SK-N-SH treated with all-trans-retinoic acid at 6 μM for 48 hours (cell line): Measurements from ENCODE around the gene DYNC2H1.

ENCODE experiments used
- ATAC-seq: fragments of 200-7000 bp; cut with Tn5 transposase; 3 replicates; pipeline ENCODE4 v1.9.1; 2020; ENCODE audit warnings: mild to moderate bottlenecking, moderate library complexity
- ARNTL ChIP-seq: fragments of 450-650 bp; formaldehyde crosslinking; IDR thresholded peaks from 2 replicates; pipeline ENCODE4 v1.5.0; 2020; ENCODE audit warnings: low read depth, mild to moderate bottlenecking, moderate library complexity, borderline replicate concordance
- BACH2 ChIP-seq: fragments of 250-450 bp; sonication (Bioruptor Pico); IDR thresholded peaks from 2 replicates; pipeline ENCODE4 v1.9.0; 2021; ENCODE audit warnings: mild to moderate bottlenecking, borderline replicate concordance
- CSDC2 ChIP-seq: fragments of 250-450 bp; sonication (Bioruptor Pico); IDR thresholded peaks from 2 replicates; pipeline ENCODE4 v1.5.0; 2020; ENCODE audit warnings: mild to moderate bottlenecking, moderate library complexity
- ESRRG ChIP-seq: fragments of 250-450 bp; sonication (Bioruptor Pico); IDR thresholded peaks from 2 replicates; pipeline ENCODE4 v1.6.1; 2021; ENCODE audit warnings: mild to moderate bottlenecking
- GLIS3 ChIP-seq: fragments of 250-450 bp; sonication (Bioruptor Pico); IDR thresholded peaks from 2 replicates; pipeline ENCODE4 v1.5.0; 2020; ENCODE audit warnings: mild to moderate bottlenecking, moderate library complexity
- OSR1 ChIP-seq: fragments of 250-450 bp; sonication (Bioruptor Pico); IDR thresholded peaks from 2 replicates; pipeline ENCODE4 v1.8.0; 2022; ENCODE audit warnings: moderate library complexity, mild to moderate bottlenecking, inconsistent platforms
- POU6F1 ChIP-seq: fragments of 250-450 bp; sonication (Bioruptor Pico); IDR thresholded peaks from 2 replicates; pipeline ENCODE4 v1.8.0; 2021; ENCODE audit warnings: low read depth, mild to moderate bottlenecking, moderate library complexity, borderline replicate concordance
- PPARA ChIP-seq: fragments of 250-450 bp; sonication (Bioruptor Pico); IDR thresholded peaks from 2 replicates; pipeline ENCODE4 v1.5.0; 2020; ENCODE audit warnings: mild to moderate bottlenecking, borderline replicate concordance
- TCF4 ChIP-seq: fragments of 250-450 bp; sonication (Bioruptor Pico); IDR thresholded peaks from 2 replicates; pipeline ENCODE4 v1.8.0; 2021; ENCODE audit warnings: mild to moderate bottlenecking, moderate library complexity, borderline replicate concordance
- TOX ChIP-seq: fragments of 250-450 bp; sonication (Bioruptor Pico); IDR thresholded peaks from 2 replicates; pipeline ENCODE4 v1.8.0; 2021; ENCODE audit warnings: mild to moderate bottlenecking, moderate library complexity, borderline replicate concordance
- ZC3H10 ChIP-seq: fragments of 250-450 bp; sonication (Bioruptor Pico); IDR thresholded peaks from 2 replicates; pipeline ENCODE4 v1.5.1; 2021; ENCODE audit warnings: mild to moderate bottlenecking, moderate library complexity
- ZFP3 ChIP-seq: fragments of 250-450 bp; sonication (Bioruptor Pico); IDR thresholded peaks from 2 replicates; pipeline ENCODE4 v1.5.0; 2020; ENCODE audit warnings: mild to moderate bottlenecking, moderate library complexity
- ZFP30 ChIP-seq: fragments of 450-650 bp; formaldehyde crosslinking; IDR thresholded peaks from 2 replicates; pipeline ENCODE4 v1.5.0; 2022; ENCODE audit warnings: mild to moderate bottlenecking, moderate library complexity
- ZNF565 ChIP-seq: fragments of 450-650 bp; formaldehyde crosslinking; conservative IDR thresholded peaks from 2 replicates; pipeline ENCODE4 v1.5.0; 2020; ENCODE audit warnings: low read depth, mild to moderate bottlenecking, moderate library complexity
- ZNF8 ChIP-seq: fragments of 450-650 bp; formaldehyde crosslinking; IDR thresholded peaks from 2 replicates; pipeline ENCODE4 v1.5.0; 2020; ENCODE audit warnings: mild to moderate bottlenecking, moderate library complexity
- TF ChIP-seq, protein P1 (sequence below): fragments of 250-450 bp; sonication (Bioruptor Pico); IDR thresholded peaks from 2 replicates; pipeline ENCODE4 v1.8.0; 2020; ENCODE audit warnings: mild to moderate bottlenecking, moderate library complexity, borderline replicate concordance
- TF ChIP-seq, protein P2 (sequence below): fragments of 250-450 bp; sonication (Bioruptor Pico); IDR thresholded peaks from 2 replicates; pipeline ENCODE4 v1.5.0; 2020; ENCODE audit warnings: mild to moderate bottlenecking, moderate library complexity
- TF ChIP-seq, protein P3 (sequence below): fragments of 250-450 bp; sonication (Bioruptor Pico); IDR thresholded peaks from 2 replicates; pipeline ENCODE4 v1.5.1; 2021; ENCODE audit warnings: mild to moderate bottlenecking, moderate library complexity

Gene DYNC2H1

GRCh38 chr11:103157542-103157941, 48.3 kb downstream of the DYNC2H1 start:
- TF ChIP-seq, protein P1, sequence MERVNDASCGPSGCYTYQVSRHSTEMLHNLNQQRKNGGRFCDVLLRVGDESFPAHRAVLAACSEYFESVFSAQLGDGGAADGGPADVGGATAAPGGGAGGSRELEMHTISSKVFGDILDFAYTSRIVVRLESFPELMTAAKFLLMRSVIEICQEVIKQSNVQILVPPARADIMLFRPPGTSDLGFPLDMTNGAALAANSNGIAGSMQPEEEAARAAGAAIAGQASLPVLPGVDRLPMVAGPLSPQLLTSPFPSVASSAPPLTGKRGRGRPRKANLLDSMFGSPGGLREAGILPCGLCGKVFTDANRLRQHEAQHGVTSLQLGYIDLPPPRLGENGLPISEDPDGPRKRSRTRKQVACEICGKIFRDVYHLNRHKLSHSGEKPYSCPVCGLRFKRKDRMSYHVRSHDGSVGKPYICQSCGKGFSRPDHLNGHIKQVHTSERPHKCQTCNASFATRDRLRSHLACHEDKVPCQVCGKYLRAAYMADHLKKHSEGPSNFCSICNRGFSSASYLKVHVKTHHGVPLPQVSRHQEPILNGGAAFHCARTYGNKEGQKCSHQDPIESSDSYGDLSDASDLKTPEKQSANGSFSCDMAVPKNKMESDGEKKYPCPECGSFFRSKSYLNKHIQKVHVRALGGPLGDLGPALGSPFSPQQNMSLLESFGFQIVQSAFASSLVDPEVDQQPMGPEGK (CRISPR knock-in tag): no peak
- TF ChIP-seq, protein P2, sequence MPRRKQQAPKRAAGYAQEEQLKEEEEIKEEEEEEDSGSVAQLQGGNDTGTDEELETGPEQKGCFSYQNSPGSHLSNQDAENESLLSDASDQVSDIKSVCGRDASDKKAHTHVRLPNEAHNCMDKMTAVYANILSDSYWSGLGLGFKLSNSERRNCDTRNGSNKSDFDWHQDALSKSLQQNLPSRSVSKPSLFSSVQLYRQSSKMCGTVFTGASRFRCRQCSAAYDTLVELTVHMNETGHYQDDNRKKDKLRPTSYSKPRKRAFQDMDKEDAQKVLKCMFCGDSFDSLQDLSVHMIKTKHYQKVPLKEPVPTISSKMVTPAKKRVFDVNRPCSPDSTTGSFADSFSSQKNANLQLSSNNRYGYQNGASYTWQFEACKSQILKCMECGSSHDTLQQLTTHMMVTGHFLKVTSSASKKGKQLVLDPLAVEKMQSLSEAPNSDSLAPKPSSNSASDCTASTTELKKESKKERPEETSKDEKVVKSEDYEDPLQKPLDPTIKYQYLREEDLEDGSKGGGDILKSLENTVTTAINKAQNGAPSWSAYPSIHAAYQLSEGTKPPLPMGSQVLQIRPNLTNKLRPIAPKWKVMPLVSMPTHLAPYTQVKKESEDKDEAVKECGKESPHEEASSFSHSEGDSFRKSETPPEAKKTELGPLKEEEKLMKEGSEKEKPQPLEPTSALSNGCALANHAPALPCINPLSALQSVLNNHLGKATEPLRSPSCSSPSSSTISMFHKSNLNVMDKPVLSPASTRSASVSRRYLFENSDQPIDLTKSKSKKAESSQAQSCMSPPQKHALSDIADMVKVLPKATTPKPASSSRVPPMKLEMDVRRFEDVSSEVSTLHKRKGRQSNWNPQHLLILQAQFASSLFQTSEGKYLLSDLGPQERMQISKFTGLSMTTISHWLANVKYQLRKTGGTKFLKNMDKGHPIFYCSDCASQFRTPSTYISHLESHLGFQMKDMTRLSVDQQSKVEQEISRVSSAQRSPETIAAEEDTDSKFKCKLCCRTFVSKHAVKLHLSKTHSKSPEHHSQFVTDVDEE (CRISPR knock-in tag): no peak
- no peak for TF ChIP-seq PPARA (CRISPR knock-in tag)
- no peak for TF ChIP-seq ZFP3
- TF ChIP-seq CSDC2 (CRISPR knock-in tag): no peak
- no peak for TF ChIP-seq ZC3H10
- TF ChIP-seq TOX (CRISPR knock-in tag): no peak
- TF ChIP-seq GLIS3 (CRISPR knock-in tag): no peak
- TF ChIP-seq, all 23 proteins: peak for 0

GRCh38 chr11:103164093-103164796, 55.0 kb downstream of the DYNC2H1 start:
- TF ChIP-seq POU6F1 (CRISPR knock-in tag) (no peak), ZNF8 (CRISPR knock-in tag) (no peak), ZNF565 (CRISPR knock-in tag) (no peak), PPARA (CRISPR knock-in tag) (no peak), ARNTL (no peak), CSDC2 (CRISPR knock-in tag) (no peak), TOX (CRISPR knock-in tag) (no peak), ESRRG (CRISPR knock-in tag) (no peak), BACH2 (CRISPR knock-in tag) (no peak), ZFP30 (no peak)
- TF ChIP-seq, protein P2 (CRISPR knock-in tag): no peak
- TF ChIP-seq, protein P3, sequence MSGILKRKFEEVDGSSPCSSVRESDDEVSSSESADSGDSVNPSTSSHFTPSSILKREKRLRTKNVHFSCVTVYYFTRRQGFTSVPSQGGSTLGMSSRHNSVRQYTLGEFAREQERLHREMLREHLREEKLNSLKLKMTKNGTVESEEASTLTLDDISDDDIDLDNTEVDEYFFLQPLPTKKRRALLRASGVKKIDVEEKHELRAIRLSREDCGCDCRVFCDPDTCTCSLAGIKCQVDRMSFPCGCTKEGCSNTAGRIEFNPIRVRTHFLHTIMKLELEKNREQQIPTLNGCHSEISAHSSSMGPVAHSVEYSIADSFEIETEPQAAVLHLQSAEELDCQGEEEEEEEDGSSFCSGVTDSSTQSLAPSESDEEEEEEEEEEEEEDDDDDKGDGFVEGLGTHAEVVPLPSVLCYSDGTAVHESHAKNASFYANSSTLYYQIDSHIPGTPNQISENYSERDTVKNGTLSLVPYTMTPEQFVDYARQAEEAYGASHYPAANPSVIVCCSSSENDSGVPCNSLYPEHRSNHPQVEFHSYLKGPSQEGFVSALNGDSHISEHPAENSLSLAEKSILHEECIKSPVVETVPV (CRISPR knock-in tag): no peak
- ATAC-seq: no peak

More at GRCh38 chr11:103157542-103157941, 48.3 kb downstream of the DYNC2H1 start:
- ATAC-seq: no peak

DNA sequence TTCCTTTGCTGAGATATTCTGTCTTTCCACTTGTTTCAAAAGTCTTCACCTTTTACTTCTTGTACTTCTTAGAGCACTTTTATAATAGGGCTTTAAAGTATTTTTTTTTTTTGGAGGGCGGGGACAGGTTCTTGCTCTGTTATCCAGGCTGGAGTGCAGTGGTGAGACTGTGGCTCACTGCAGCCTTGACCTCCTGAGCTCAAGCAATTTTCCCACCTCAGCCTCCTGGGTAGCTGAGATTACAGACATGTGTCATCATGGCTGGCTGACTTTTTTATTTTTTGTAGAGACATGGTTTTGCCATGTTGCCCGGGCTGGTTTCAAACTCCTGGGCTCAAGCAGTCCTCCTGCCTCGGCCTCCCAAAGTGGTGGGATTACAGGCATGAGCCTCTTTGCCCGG, 57.9 kb downstream of the DYNC2H1 start:
- TF ChIP-seq TCF4 (CRISPR knock-in tag) (no peak), OSR1 (CRISPR knock-in tag) (no peak)
- ATAC-seq: no peak
